K562 treated with DMSO at 1 percent for 24 hours (cell line): ENCODE measurements around the gene HOXD3. TPM values are rescaled to one million over a fixed set of nuclear protein-coding genes. Genes with fewer than 3 reads are reported as not detected.

ENCODE experiments used
- total RNA-seq: library from RNA; unstranded; fragments of 300-600 nt; gene quantifications from 2 replicates; pipeline ENCODE4 v1.2.3, GENCODE V29; 2022; ENCODE audit warnings: low read depth; ENCODE audit not compliant: insufficient read depth

Gene HOXD3
- total RNA-seq, result not detected in 2 replicates

GRCh38 chr2:176156807-176157498 lies at the start of gene HOXD3:
HOXD3 (plus strand) TSS chr2:176157307; CDS start chr2:176169115, 11,808 bp downstream.

DNA sequence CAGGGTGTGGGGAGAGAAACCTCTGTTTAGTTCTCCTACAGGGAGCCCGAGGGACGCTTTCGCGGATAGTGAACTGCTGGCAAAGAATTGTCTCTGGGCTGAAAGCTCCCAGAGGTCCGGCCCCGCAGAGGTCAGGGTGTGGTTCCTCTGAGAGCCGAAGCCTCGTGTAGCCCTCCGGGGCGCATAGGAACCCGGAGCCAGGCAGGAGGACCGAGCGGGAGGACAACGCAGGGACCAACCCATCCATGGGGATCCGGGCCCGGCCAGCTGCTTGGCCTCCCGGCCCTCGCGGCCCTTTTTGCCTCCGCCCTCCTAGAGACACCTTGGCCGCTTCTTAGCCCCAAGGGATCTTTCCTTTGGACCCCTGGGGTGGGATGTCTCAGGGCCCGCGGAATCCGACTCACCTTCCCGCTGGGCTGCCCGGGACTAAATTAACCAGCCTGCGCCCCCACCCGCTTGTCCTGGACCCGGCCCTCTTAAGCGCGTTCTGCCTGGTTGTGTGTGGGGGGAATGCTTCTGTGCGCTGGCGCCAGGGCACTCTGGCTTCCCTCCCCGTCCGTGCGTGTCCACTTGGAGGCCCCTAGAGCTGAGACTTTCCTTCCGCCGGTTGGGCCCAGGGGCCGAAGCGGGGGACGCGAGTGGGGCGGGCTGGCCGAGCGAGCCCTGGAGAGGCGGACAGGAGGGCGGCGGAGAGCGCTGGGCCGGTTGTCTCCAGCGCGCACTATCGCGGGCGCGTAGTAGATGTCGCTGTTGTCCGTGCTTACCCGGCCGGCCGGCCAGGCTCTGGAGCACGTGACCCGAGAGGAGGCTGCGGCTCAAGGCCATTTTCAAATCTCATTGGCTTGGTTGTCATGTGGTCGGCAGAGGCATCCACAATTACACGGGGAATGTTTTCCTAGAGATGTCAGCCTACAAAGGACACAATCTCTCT lies 41.0 kb upstream of the HOXD3 start, which contains the start of gene HOXD10:
Gene HOXD10, plus strand, starts transcription at position 896 of the 931 bp plus-strand sequence. CDS start 56 bp downstream, outside the sequence.

GRCh38 chr2:176122683-176123410 lies 34.3 kb upstream of the HOXD3 start, which contains the start of gene HOXD9:
HOXD9 (plus strand) TSS chr2:176122719; CDS start chr2:176122769, 50 bp downstream.

GRCh38 chr2:176128982-176129796 lies 27.9 kb upstream of the HOXD3 start, which contains the start of gene HOXD8:
HOXD8 (plus strand) TSS chr2:176129705; CDS start chr2:176130367, 662 bp downstream.

GRCh38 chr2:176151442-176152287 lies 5.4 kb upstream of the HOXD3 start, which contains the start of gene HOXD4:
HOXD4 (plus strand) TSS chr2:176151550; CDS start chr2:176151634, 84 bp downstream.

DNA sequence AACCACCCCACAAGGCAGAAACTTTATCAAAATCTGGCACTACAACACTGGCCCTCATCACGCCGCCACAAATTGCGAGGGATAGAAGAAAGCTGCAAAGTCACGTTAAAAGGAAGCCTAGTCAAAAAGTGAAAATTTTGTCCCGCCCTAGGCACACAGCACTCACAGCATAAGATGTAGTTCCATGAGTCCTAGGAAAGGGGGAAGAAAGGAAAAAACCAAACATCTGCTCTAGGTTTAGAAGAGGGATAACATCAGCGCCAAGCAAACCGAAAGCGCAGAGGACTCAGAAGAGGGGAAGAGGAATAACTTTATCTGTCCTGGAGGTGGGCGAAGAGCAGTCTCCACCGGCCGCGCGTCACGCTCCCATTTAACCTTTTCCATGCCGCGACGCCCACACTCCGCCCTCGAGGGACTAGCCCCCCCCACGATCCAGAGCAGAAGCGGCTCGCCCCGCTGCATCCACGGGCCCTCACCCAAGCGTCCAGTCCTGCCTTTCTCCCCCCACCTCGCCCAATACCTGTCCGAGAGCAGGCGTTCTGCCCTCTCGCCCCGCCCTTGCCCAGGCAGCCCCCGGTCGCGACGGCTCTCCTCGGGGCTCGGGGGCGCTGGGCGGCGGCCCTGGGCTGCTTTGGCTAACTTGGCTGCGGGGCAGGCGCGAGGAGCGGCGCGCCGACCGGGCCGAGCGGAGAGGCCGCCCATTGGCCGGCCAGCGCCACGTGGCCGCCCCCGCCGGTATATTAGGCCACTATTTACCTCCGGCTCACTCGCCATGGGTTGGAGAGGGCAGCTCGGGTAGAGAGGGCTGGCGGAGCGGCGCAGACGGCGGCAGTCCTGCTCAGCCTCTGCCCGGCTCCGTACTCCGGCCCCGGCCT lies 31.0 kb downstream of the HOXD3 start, which contains the start of gene HOXD1:
Gene HOXD1, plus strand, starts transcription at position 770 of the 875 bp plus-strand sequence. CDS start 134 bp downstream, outside the sequence.

Other genes starting within 250 kb of the HOXD3 start
- 9.4 and 55.0 TPM in 2 replicates for gene LNPK, start 155.0 kb upstream of the HOXD3 start, total RNA-seq
- gene EVX2, start 73.3 kb upstream of the HOXD3 start, total RNA-seq, result not detected in 2 replicates
- gene HOXD13, start 64.6 kb upstream of the HOXD3 start, total RNA-seq, result not detected in 2 replicates
- not detected in 2 replicates for gene HOXD12, start 57.5 kb upstream of the HOXD3 start, total RNA-seq
- gene HOXD11, start 50.0 kb upstream of the HOXD3 start, total RNA-seq, result not detected in 2 replicates
- gene HOXD10, start 40.5 kb upstream of the HOXD3 start, total RNA-seq, result not detected in 2 replicates
- gene HOXD9, start 34.6 kb upstream of the HOXD3 start, total RNA-seq, result not detected in 2 replicates
- gene HOXD8, start 27.6 kb upstream of the HOXD3 start, total RNA-seq, result 0.34 and 0.78 TPM in 2 replicates
- gene HOXD4, start 5.8 kb upstream of the HOXD3 start, total RNA-seq, result not detected in 2 replicates
- gene HOXD1, start 31.4 kb downstream of the HOXD3 start, total RNA-seq, result not detected in 2 replicates
- gene MTX2, start 112.1 kb downstream of the HOXD3 start, total RNA-seq, result 49.3 and 49.6 TPM in 2 replicates